ENCODE results near the gene RIPOR1. TPM values are rescaled to one million over a fixed set of nuclear protein-coding genes. Genes with fewer than 3 reads are reported as not detected.

The RIPOR1 gene
- total and polyA plus RNA-seq, 9 donors: 20.2 to 59.5 (median 50.0) TPM

DNA sequence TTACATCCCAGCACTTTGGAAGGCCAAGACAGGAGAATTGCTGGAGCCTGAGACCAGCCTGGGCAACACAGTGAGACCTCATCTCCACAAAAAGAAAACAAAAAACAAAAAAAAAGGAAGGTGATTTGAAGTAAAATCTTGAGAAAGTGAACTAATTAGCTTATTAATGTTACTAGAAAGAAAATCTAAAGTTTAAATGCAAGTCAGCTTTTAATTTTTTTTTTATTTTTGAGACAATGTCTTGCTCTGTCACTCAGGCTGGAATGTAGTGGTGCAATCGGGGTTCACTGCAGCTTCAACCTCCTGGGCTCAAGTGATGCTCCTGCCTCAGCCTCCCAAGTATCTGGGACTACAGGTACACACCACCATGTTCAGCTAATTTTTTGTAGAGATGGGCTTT is 30.2 kb downstream of the RIPOR1 start:
- no peaks in the 10 kb centered on the region for H3K27me3 ChIP-seq (ENCODE audit: control insufficient read depth, insufficient read depth, low read length)
- H3K4me1 ChIP-seq (ENCODE audit: control insufficient read depth, insufficient read depth, low read length): peaks cover 10% of the 10 kb centered on the region
- no peak overlapping the region for H3K27ac ChIP-seq (ENCODE audit: low read length)
- no peak for DNase-seq
- no peaks in the 10 kb centered on the region for H3K9me3 ChIP-seq (replicated peaks; ENCODE audit: control insufficient read depth, low read depth, low read length)
- H3K4me3 ChIP-seq (ENCODE audit: low read length): no peak overlapping the region
- no CpG with 5 or more reads among the region's 1 CpG for WGBS (ENCODE audit: insufficient coverage)
- no peaks in the 10 kb centered on the region for H3K36me3 ChIP-seq (ENCODE audit: control insufficient read depth, insufficient read depth, low read length)

DNA sequence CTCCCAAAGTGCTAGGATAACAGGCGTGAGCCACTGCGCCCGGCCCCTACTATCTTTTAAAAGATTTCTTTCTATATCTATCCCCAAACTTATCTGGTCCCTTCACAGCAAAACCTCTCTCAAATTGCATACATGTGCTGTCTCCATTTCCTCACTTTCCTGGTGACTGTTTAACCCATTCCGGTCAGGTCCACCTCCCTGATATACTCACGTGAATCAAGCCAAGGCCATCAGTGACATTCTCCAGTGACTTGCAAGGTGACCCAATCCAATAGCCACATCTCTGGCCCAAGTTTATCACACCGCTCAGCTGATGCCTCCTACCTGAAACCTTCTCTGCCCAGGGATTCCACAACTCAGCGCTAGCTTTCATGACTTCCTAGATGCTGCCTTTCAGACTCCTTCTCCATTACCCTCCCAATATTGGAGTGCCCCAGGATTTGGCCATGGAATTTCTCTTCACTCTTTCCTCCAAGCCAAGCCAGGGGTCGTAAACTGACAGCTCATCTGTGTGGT is 32.3 kb downstream of the RIPOR1 start:
- H3K27ac ChIP-seq (ENCODE audit: low read length): no peak overlapping the region
- H3K36me3 ChIP-seq (ENCODE audit: control insufficient read depth, insufficient read depth, low read length): no peaks in the 10 kb centered on the region
- no peaks in the 10 kb centered on the region for H3K9me3 ChIP-seq (replicated peaks; ENCODE audit: control insufficient read depth, low read depth, low read length)
- H3K4me1 ChIP-seq (ENCODE audit: control insufficient read depth, insufficient read depth, low read length): peaks cover 10% of the 10 kb centered on the region
- WGBS (ENCODE audit: insufficient coverage): 84% methylated on average over 7 of the region's 8 CpGs
- no peak overlapping the region for H3K4me3 ChIP-seq (ENCODE audit: low read length)
- peak; percentile 13 for DNase-seq
- H3K27me3 ChIP-seq (ENCODE audit: control insufficient read depth, insufficient read depth, low read length): no peaks in the 10 kb centered on the region

DNA sequence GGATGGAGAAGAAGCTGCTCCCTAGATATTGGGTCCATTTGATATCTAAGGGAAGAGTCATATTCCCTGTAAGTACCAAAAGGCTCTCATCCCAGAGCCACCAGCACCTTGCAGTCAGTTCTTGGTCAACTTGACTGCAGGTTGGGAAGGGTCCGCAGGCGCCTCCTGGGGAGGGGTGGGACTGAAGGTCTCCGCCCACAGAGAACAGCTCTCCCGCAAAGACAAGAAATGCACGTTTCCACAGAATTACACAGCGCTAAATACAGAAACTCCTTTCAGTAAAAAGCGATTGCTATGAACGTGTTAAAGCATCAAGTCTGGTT is 32.8 kb downstream of the RIPOR1 start:
- H3K27me3 ChIP-seq (ENCODE audit: control insufficient read depth, insufficient read depth, low read length): no peaks in the 10 kb centered on the region
- H3K27ac ChIP-seq (ENCODE audit: low read length): peak overlapping the region; percentile 95
- H3K9me3 ChIP-seq (replicated peaks; ENCODE audit: control insufficient read depth, low read depth, low read length): no peaks in the 10 kb centered on the region
- H3K4me3 ChIP-seq (ENCODE audit: low read length): peak overlapping the region; percentile 87
- H3K36me3 ChIP-seq (ENCODE audit: control insufficient read depth, insufficient read depth, low read length): no peaks in the 10 kb centered on the region
- H3K4me1 ChIP-seq (ENCODE audit: control insufficient read depth, insufficient read depth, low read length): peaks cover 10% of the 10 kb centered on the region
- no peak for DNase-seq
- WGBS (ENCODE audit: insufficient coverage): 0% methylated on average over 2 of the region's 8 CpGs

DNA sequence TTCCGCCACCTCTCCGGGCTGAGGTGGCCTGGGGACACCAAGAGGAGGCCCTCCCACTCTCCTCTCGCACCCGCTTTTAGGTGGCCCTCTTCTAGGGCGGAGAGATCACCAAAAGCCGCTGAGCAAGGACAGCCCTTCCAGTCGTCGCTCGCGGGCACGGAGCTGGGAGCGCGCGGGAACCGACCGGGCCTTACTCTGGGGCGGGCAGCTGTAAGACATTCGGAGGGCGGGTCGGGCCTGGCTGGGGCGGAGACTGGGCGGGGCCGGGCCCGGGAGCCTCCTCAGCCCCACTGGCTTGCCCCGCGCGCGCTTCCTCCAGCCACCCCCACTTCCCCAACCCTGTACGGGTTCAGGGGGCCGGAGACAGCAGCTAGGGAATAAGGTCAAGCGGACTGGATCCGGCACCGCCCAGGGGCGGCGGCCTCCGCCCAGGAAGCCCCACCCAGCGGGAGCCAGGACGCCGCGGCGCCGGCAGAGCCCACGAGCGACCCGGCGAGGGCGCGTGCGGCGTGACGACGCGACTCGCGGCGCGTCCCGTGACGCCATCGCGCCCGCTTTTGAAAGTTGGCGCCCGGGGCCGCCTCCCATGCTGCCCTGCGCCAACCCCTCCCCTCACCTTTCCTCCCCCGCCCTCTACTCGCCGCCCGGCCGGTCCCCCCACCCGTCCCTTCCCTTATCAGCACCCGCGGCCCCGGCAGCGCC is 33.3 kb downstream of the RIPOR1 start:
- H3K9me3 ChIP-seq (replicated peaks; ENCODE audit: control insufficient read depth, low read depth, low read length): no peaks in the 10 kb centered on the region
- no peaks in the 10 kb centered on the region for H3K36me3 ChIP-seq (ENCODE audit: control insufficient read depth, insufficient read depth, low read length)
- H3K4me3 ChIP-seq (ENCODE audit: low read length): peak overlapping the region; percentile 87
- peak overlapping the region; percentile 95 for H3K27ac ChIP-seq (ENCODE audit: low read length)
- DNase-seq: peak; percentile 98
- H3K4me1 ChIP-seq (ENCODE audit: control insufficient read depth, insufficient read depth, low read length): peaks cover 10% of the 10 kb centered on the region
- no peaks in the 10 kb centered on the region for H3K27me3 ChIP-seq (ENCODE audit: control insufficient read depth, insufficient read depth, low read length)
- under 1% methylated on average over 57 of the region's 76 CpGs for whole genome bisulfite sequencing (ENCODE audit: insufficient coverage)

DNA sequence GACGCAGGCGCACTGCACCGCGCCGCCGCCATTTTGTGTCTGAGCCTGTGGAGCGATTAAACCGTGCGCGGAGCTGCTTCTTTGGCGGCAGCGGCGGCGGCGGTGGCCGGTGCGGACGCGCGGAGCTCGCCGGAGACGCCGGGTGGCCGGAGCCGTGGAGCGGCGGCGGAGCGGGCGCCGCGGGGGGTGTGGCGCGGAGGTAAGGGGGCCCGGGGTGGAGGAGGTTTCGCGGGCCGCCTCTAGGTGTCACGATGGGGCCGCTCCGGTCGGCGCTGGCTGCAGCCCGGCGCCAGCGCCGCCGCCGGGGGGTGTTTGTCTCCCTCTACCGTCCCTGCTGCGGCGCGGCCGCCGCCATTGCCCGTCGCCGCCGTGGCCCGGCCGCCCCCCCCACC is 33.9 kb downstream of the RIPOR1 start, which contains the start of gene CTCF:
CTCF (plus strand) TSS at position 1 of the 392 bp plus-strand sequence. CDS start 48,307 bp downstream, outside the sequence.
- Histone ChIP-seq H3K4me3 (ENCODE audit: low read length) (peak within 1 kb of the TSS; percentile 87), H3K27me3 (ENCODE audit: control insufficient read depth, insufficient read depth, low read length) (no peaks in the 10 kb centered on the region), H3K36me3 (ENCODE audit: control insufficient read depth, insufficient read depth, low read length) (no peaks in the 10 kb centered on the region), H3K27ac (ENCODE audit: low read length) (peak within 1 kb of the TSS; percentile 98), H3K9me3 (replicated peaks; ENCODE audit: control insufficient read depth, low read depth, low read length) (no peaks in the 10 kb centered on the region), H3K4me1 (ENCODE audit: control insufficient read depth, insufficient read depth, low read length) (peaks cover 10% of the 10 kb centered on the region)
- under 1% methylated on average over 42 of the region's 62 CpGs for WGBS (ENCODE audit: insufficient coverage)
- DNase-seq: peak; percentile 93

DNA sequence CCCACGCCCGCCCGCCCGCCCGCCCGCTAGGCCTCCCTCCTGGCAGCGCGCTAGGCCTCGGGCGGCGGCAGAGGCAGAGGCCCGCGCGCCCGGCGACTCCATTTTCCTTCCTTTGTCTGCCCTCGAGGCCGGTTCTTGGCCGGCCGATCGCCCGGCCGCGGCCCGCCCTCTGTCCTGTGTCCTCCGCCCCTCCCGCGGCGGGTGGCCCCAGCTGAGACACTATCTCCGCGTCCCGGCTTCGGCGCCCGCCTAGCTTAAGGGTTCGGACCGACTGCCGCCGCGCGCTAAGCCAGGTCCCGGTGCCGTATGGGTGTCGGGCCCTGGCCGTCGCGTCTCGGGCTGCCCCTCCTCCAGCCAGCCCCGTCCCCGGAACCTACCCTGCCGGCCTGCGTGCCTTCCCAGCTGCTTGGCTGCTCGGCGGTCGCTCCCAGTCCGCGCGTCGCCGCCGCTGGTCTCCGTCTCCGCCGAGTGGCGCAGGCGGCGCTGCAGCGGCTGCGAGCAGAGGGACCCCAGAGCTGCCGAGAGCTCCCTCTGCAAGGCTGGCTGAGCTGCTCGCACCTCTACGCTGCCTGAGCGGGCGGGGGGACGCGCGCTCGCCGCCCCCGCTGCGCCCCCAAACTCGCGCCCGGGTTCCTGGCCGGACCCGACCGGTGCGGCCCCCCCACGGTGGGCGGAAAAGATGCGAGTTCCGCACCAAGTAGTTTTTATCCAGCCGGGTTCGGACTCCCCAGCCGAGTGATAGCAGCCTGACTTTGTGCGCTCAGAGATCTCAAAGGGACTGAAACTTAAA is 34.5 kb downstream of the RIPOR1 start:
- Histone ChIP-seq H3K27ac (ENCODE audit: low read length) (peak overlapping the region; percentile 98), H3K9me3 (replicated peaks; ENCODE audit: control insufficient read depth, low read depth, low read length) (no peaks in the 10 kb centered on the region), H3K27me3 (ENCODE audit: control insufficient read depth, insufficient read depth, low read length) (no peaks in the 10 kb centered on the region), H3K36me3 (ENCODE audit: control insufficient read depth, insufficient read depth, low read length) (no peaks in the 10 kb centered on the region), H3K4me3 (ENCODE audit: low read length) (peak overlapping the region; percentile 87), H3K4me1 (ENCODE audit: control insufficient read depth, insufficient read depth, low read length) (peaks cover 10% of the 10 kb centered on the region)
- peak; percentile 80 for DNase-seq
- WGBS (ENCODE audit: insufficient coverage): under 1% methylated on average over 85 of the region's 96 CpGs

DNA sequence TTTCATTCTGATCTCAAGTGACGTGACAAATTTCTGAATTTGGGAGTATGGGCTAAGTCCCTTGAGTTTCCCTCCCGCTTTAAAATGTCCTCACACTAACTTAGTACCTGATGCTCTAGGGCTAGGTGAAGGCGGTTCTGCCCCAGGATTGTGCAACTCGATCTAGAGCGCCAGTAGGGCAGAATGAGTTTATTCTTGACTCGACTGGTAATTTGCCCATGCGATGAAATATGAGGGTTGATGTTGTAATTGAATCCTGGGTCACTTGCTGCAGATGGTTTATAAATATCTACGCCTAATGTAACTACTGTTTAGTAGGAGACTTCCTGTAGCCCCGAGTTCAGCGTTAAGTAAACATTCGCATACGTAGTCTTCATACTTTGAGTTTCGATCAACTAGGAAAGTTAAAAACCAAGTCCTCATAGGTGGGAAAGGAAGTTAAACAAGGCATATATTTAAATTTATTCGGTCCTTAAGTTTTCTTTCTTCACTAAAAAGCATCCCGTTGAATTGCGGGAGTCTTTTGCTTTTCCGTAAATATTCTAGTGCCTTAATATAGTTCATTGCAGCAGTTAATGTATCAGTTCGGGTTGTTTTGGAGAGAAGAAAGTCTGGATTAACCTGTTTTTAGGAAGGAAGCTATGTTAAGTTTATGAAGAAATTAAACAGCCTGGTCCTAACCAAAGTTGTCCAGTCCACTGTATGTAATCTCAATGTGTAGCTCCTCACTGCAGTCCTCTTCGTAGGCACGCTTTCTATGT is 35.3 kb downstream of the RIPOR1 start:
- 0% methylated on average over 1 of the region's 20 CpGs for WGBS (ENCODE audit: insufficient coverage)
- DNase-seq: peak; percentile 61
- H3K4me1 ChIP-seq (ENCODE audit: control insufficient read depth, insufficient read depth, low read length): peaks cover 10% of the 10 kb centered on the region
- peak overlapping the region; percentile 98 for H3K27ac ChIP-seq (ENCODE audit: low read length)
- H3K27me3 ChIP-seq (ENCODE audit: control insufficient read depth, insufficient read depth, low read length): no peaks in the 10 kb centered on the region
- H3K4me3 ChIP-seq (ENCODE audit: low read length): peak overlapping the region; percentile 87
- no peaks in the 10 kb centered on the region for H3K9me3 ChIP-seq (replicated peaks; ENCODE audit: control insufficient read depth, low read depth, low read length)
- H3K36me3 ChIP-seq (ENCODE audit: control insufficient read depth, insufficient read depth, low read length): no peaks in the 10 kb centered on the region

DNA sequence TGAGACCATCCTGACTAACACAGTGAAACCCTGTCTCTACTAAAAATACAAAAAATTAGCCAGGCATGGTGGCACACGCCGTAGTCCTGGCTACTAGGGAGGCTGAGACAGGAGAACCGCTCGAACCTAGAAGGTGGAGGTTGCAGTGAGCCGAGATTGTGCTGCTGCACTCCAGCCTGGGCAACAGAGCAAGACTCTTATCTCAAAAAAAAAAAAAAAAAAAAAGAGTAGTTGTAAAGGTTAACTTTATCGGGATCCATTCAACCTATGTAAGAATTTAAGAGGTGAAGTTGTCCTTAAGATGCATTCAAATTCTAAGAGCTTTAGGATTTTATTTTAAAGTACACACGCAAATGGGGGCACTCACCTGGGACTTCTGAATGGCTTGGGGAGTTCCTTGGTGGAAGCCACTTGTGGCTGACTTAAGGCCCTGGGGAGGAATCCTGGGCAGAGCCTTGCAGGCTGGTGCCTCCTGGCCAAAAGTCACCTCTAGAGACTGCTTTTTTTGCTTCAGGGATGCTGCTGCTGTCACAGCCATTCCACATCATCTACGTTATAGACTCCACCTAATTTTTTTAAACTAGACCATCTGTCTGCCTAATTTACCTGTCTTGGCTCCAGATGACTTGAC is 37.0 kb downstream of the RIPOR1 start:
- H3K4me1 ChIP-seq (ENCODE audit: control insufficient read depth, insufficient read depth, low read length): peaks cover 10% of the 10 kb centered on the region
- WGBS (ENCODE audit: insufficient coverage): 100% methylated on average over 2 of the region's 8 CpGs
- no peak overlapping the region for H3K27ac ChIP-seq (ENCODE audit: low read length)

DNA sequence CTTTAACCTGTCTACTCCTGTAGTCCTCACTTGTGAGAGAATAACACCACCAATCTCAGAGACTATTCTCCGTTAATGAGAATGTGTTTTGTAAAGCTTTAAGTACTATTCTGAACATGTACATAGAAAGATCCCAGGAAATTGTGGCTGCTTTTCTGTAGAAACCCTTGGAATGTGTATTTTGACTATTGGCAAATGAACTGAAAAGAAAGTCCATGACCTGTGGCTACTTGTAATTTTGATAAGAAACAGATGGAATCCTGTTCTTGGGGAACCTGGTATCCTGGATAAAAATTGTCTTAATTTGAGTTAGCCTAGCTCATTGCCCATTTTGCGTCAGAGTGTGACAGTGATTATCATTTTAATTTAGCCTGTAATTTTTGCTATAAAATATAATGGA is 42.8 kb downstream of the RIPOR1 start:
- Histone ChIP-seq H3K36me3 (ENCODE audit: control insufficient read depth, insufficient read depth, low read length) (peaks cover 17% of the 10 kb centered on the region), H3K9me3 (replicated peaks; ENCODE audit: control insufficient read depth, low read depth, low read length) (no peaks in the 10 kb centered on the region)
- WGBS (ENCODE audit: insufficient coverage): no CpG with 5 or more reads among the region's 2 CpGs

More for the DNA sequence above, 37.0 kb downstream of the RIPOR1 start:
- DNase-seq: no peak
- no peaks in the 10 kb centered on the region for H3K36me3 ChIP-seq (ENCODE audit: control insufficient read depth, insufficient read depth, low read length)
- no peak overlapping the region for H3K4me3 ChIP-seq (ENCODE audit: low read length)
- no peaks in the 10 kb centered on the region for H3K9me3 ChIP-seq (replicated peaks; ENCODE audit: control insufficient read depth, low read depth, low read length)
- no peaks in the 10 kb centered on the region for H3K27me3 ChIP-seq (ENCODE audit: control insufficient read depth, insufficient read depth, low read length)

More for the DNA sequence above, 42.8 kb downstream of the RIPOR1 start:
- H3K27ac ChIP-seq (ENCODE audit: low read length): no peak overlapping the region
- no peak overlapping the region for H3K4me3 ChIP-seq (ENCODE audit: low read length)
- no peaks in the 10 kb centered on the region for H3K27me3 ChIP-seq (ENCODE audit: control insufficient read depth, insufficient read depth, low read length)
- H3K4me1 ChIP-seq (ENCODE audit: control insufficient read depth, insufficient read depth, low read length): no peaks in the 10 kb centered on the region
- DNase-seq: no peak
